HepG2 (cell line): Measurements from ENCODE around the gene NXN. TPM values are rescaled to one million over a fixed set of nuclear protein-coding genes. Genes with fewer than 3 reads are reported as not detected.

Source experiments
- AGO1 ChIP-seq: fragments of 200-400 bp; formaldehyde crosslinking; IDR thresholded peaks from 2 replicates; pipeline ENCODE4 v1.6.1; 2017; ENCODE audit warnings: mild to moderate bottlenecking, low read depth, low read length, moderate library complexity; ENCODE audit not compliant: poor library complexity, severe bottlenecking
- ATF7 ChIP-seq, 2 experiments: fragments of 450-650 bp in 1 of 2; sonication (generic) in 1 of 2; formaldehyde crosslinking in 1 of 2; IDR thresholded peaks; 2 replicates each; pipeline versions ENCODE4 v1.4.0 to v1.6.1; 2016 to 2020; ENCODE audit warnings: antibody characterized with exemption in 1 of 2, mild to moderate bottlenecking in 1 of 2, missing genetic modification reagents in 1 of 2
- DDIT3 ChIP-seq: sonication (generic); formaldehyde crosslinking; IDR thresholded peaks from 2 replicates; pipeline ENCODE4 v1.4.0; 2020; ENCODE audit warnings: mild to moderate bottlenecking, missing genetic modification reagents
- ETV6 ChIP-seq: sonication (generic); formaldehyde crosslinking; conservative IDR thresholded peaks from 2 replicates; pipeline ENCODE4 v1.4.0; 2020; ENCODE audit warnings: missing genetic modification reagents
- FOXK2 ChIP-seq: fragments of 450-650 bp; IDR thresholded peaks from 2 replicates; pipeline ENCODE4 v1.6.1; 2016
- HDAC2 ChIP-seq: sonication (generic); formaldehyde crosslinking; IDR thresholded peaks from 2 replicates; pipeline ENCODE4 v1.4.0; 2020; ENCODE audit warnings: missing genetic modification reagents
- HES4 ChIP-seq: sonication (generic); formaldehyde crosslinking; IDR thresholded peaks from 2 replicates; pipeline ENCODE4 v1.9.0; 2021; ENCODE audit warnings: mild to moderate bottlenecking, missing genetic modification reagents, borderline replicate concordance
- HMG20A ChIP-seq: IDR thresholded peaks from 2 replicates; pipeline ENCODE4 v1.6.1; 2016; ENCODE audit warnings: borderline replicate concordance
- HNF4G ChIP-seq, 2 experiments: sonication (generic) in 1 of 2; formaldehyde crosslinking in 1 of 2; IDR thresholded peaks; 2 replicates each; pipeline versions ENCODE4 v1.4.0 to v1.6.1; 2011 to 2020; ENCODE audit warnings: borderline replicate concordance in 2 of 2, low read depth in 2 of 2, mild to moderate bottlenecking in 2 of 2, low read length in 1 of 2, missing genetic modification reagents in 1 of 2, moderate library complexity in 1 of 2
- ISX ChIP-seq: sonication (generic); formaldehyde crosslinking; conservative IDR thresholded peaks from 2 replicates; pipeline ENCODE4 v1.5.0; 2020; ENCODE audit warnings: missing genetic modification reagents
- MBNL3 ChIP-seq: fragments of 250-450 bp; sonication (Bioruptor Pico); conservative IDR thresholded peaks from 2 replicates; pipeline ENCODE4 v1.8.0; 2022; ENCODE audit warnings: mild to moderate bottlenecking, inconsistent platforms
- MYNN ChIP-seq: sonication (generic); formaldehyde crosslinking; IDR thresholded peaks from 2 replicates; pipeline ENCODE4 v1.4.0; 2020; ENCODE audit warnings: mild to moderate bottlenecking, low read depth, missing genetic modification reagents
- RBFOX2 ChIP-seq: fragments of 200-400 bp; formaldehyde crosslinking; IDR thresholded peaks from 2 replicates; pipeline ENCODE4 v1.6.1; 2017; ENCODE audit warnings: low read depth, mild to moderate bottlenecking, low read length
- RORA ChIP-seq: sonication (generic); formaldehyde crosslinking; IDR thresholded peaks from 2 replicates; pipeline ENCODE4 v1.5.0; 2020; ENCODE audit warnings: mild to moderate bottlenecking, missing genetic modification reagents, moderate library complexity
- XBP1 ChIP-seq: sonication (generic); formaldehyde crosslinking; IDR thresholded peaks from 2 replicates; pipeline ENCODE4 v1.5.0; 2020; ENCODE audit warnings: missing genetic modification reagents
- ZBTB44 ChIP-seq: sonication (generic); formaldehyde crosslinking; IDR thresholded peaks from 2 replicates; pipeline ENCODE4 v1.4.0; 2020; ENCODE audit warnings: missing genetic modification reagents
- ZC3H13 ChIP-seq: sonication (generic); formaldehyde crosslinking; IDR thresholded peaks from 2 replicates; pipeline ENCODE4 v1.8.1; 2023; ENCODE audit warnings: mild to moderate bottlenecking, missing genetic modification reagents, moderate library complexity
- ZKSCAN8 ChIP-seq: IDR thresholded peaks from 2 replicates; pipeline ENCODE4 v1.6.1; 2016; ENCODE audit warnings: borderline replicate concordance, missing genetic modification reagents, missing compliant biosample characterization
- ZNF160 ChIP-seq: sonication (generic); formaldehyde crosslinking; IDR thresholded peaks from 2 replicates; pipeline ENCODE4 v1.8.0; 2022; ENCODE audit warnings: mild to moderate bottlenecking, inconsistent platforms, missing genetic modification reagents
- ZNF230 ChIP-seq: sonication (generic); formaldehyde crosslinking; IDR thresholded peaks from 2 replicates; pipeline ENCODE4 v1.4.0; 2020; ENCODE audit warnings: mild to moderate bottlenecking, missing genetic modification reagents
- ZNF251 ChIP-seq: sonication (generic); formaldehyde crosslinking; IDR thresholded peaks from 2 replicates; pipeline ENCODE4 v1.9.0; 2021; ENCODE audit warnings: mild to moderate bottlenecking, missing genetic modification reagents
- ZNF335 ChIP-seq: sonication (generic); formaldehyde crosslinking; IDR thresholded peaks from 2 replicates; pipeline ENCODE4 v1.4.0; 2020; ENCODE audit warnings: missing genetic modification reagents
- ZNF33A ChIP-seq: sonication (generic); formaldehyde crosslinking; IDR thresholded peaks from 2 replicates; pipeline ENCODE4 v1.5.1; 2020; ENCODE audit warnings: missing genetic modification reagents, mild to moderate bottlenecking, moderate library complexity, borderline replicate concordance
- ZNF446 ChIP-seq: sonication (generic); formaldehyde crosslinking; IDR thresholded peaks from 2 replicates; pipeline ENCODE4 v1.5.0; 2020; ENCODE audit warnings: mild to moderate bottlenecking, missing genetic modification reagents
- ZNF549 ChIP-seq: sonication (generic); formaldehyde crosslinking; IDR thresholded peaks from 2 replicates; pipeline ENCODE4 v1.5.0; 2020; ENCODE audit warnings: missing genetic modification reagents
- ZNF562 ChIP-seq: sonication (generic); formaldehyde crosslinking; IDR thresholded peaks from 2 replicates; pipeline ENCODE4 v1.8.0; 2022; ENCODE audit warnings: missing genetic modification reagents, borderline replicate concordance
- ZNF652 ChIP-seq: IDR thresholded peaks from 2 replicates; pipeline ENCODE4 v1.6.1; 2016; ENCODE audit warnings: low read depth, borderline replicate concordance
- ZSCAN29 ChIP-seq: sonication (generic); formaldehyde crosslinking; conservative IDR thresholded peaks from 2 replicates; pipeline ENCODE4 v1.4.0; 2020; ENCODE audit warnings: mild to moderate bottlenecking, missing genetic modification reagents
- polyA plus RNA-seq, 8 experiments: library from polyadenylated mRNA; depleted of rRNA in 3 of 8; stranded (reverse) in 7 of 8; unstranded in 1 of 8; fragments of >200 nt; fragmentation: Illumina TruSeq in 4 of 8; extraction: Trizol in 4 of 8; gene quantifications; 2 replicates each; pipeline versions ENCODE4 v1.2.1 to v1.2.3, GENCODE V29; 2011 to 2016; ENCODE audit warnings: low read depth in 4 of 8, missing spikeins in 1 of 8, mixed read lengths in 1 of 8; ENCODE audit not compliant: insufficient read depth in 1 of 8
- total RNA-seq, 5 experiments: library from RNA; depleted of rRNA; stranded (reverse); fragments of >200 nt; fragmentation: Illumina TruSeq; extraction: Trizol; gene quantifications; 2 replicates each; pipeline ENCODE4 v1.2.3, GENCODE V29; 2016; ENCODE audit warnings: low read depth in 1 of 5
- TF ChIP-seq, protein P1 (sequence below): sonication (generic); formaldehyde crosslinking; IDR thresholded peaks from 2 replicates; pipeline ENCODE4 v1.4.0; 2020; ENCODE audit warnings: mild to moderate bottlenecking, missing genetic modification reagents

Gene NXN
- total and polyA plus RNA-seq, 2 of the 13 experiments (the other 11 are each of a cell fraction or from before 2014, with no cell fraction given), result 22.2 to 24.3 TPM

DNA sequence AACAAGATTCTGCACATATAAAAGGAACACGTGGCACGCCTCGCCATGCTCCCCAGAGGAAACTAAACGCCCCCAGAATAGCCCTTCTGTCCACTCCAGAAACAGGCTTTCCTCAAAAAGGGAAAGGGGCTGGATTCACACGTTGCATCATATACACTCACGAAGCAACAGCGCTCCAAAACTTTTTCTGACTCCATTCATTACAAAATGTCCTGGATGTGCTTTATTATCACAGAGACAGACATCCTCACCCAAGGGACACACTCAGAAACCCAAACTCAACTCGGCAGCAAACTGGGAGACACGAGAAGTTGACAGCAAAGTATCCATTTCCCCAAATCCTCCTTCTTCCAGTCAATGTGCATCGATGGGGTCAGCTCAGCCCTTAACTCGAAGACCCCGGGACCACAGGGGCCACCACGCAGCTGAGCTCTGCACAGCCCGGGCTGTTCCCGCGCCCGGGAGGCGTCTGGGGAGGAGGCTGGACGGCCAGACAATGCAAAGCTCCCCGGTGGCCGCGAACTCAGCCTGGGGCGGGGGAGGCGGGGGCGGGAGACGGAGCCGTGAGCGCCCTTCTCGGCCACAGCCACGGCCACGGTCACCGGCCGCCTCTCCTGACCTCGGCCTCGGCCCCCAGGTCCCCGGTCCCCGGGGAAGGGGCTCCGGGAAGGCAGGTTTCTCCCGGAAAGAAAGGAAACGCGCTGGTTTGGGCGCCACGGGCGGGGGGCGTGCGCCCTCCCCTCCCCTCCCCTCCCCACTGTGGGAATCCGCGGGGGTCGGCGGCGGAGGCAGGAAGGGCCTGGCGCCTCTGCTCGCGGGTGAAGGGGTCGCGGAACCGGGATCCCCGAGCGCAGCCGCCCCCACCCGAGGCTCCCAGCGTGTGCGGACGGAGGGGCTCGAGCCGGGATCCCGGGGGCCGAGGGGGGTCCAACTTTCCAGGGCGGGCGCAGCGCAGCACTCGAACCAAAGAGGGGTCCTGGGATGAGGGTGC is 1.2 kb downstream of the NXN start (continued):
- TF ChIP-seq DDIT3 (CRISPR knock-in tag) (no peak), ISX (CRISPR knock-in tag) (no peak), ZNF160 (CRISPR knock-in tag) (no peak), MBNL3 (no peak), HDAC2 (CRISPR knock-in tag) (no peak), ZNF33A (CRISPR knock-in tag) (no peak), ZNF549 (no peak), AGO1 (peak; percentile 87), ZKSCAN8 (CRISPR knock-in tag) (no peak), ZNF230 (CRISPR knock-in tag) (no peak), ZNF652 (no peak), ETV6 (CRISPR knock-in tag) (no peak), ZNF562 (no peak), ZC3H13 (0 out of 2 replicates have a peak, but pooled peaks have one; percentile 30), RBFOX2 (peak; percentile 38; the same call in 1 of the 2 replicates), ZNF251 (no peak), ZSCAN29 (CRISPR knock-in tag) (no peak), HMG20A (CRISPR knock-in tag) (no peak), HES4 (CRISPR knock-in tag) (no peak), HNF4G (IDR thresholded peaks at IDR 0.05; ENCODE audit: borderline replicate concordance, low read depth, low read length) (no peak), HNF4G (CRISPR knock-in tag; IDR thresholded peaks at IDR 0.05; ENCODE audit: borderline replicate concordance, low read depth) (0 out of 2 replicates have a peak, but pooled peaks have one; percentile 13), XBP1 (no peak), RORA (no peak), ATF7 (IDR thresholded peaks at IDR 0.05) (no peak), ATF7 (CRISPR knock-in tag; IDR thresholded peaks at IDR 0.05) (no peak), ZNF446 (CRISPR knock-in tag) (no peak), ZNF335 (no peak), FOXK2 (no peak), ZBTB44 (CRISPR knock-in tag) (no peak), MYNN (CRISPR knock-in tag) (no peak)
- TF ChIP-seq, protein P1, sequence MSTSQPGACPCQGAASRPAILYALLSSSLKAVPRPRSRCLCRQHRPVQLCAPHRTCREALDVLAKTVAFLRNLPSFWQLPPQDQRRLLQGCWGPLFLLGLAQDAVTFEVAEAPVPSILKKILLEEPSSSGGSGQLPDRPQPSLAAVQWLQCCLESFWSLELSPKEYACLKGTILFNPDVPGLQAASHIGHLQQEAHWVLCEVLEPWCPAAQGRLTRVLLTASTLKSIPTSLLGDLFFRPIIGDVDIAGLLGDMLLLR, result peak; percentile 25; the same call in 1 of the 2 replicates
